Measurements from ENCODE around the gene GARIN5A. TPM values are rescaled to one million over a fixed set of nuclear protein-coding genes. Genes with fewer than 3 reads are reported as not detected.
A peak's percentile ranks its signal among the peaks of the same experiment; 100 is the strongest.
"Not testable (repeated sequence)": the region's sequence is repeated elsewhere in the genome, so short reads cannot be mapped to it uniquely, and the experiment has no call there.

The GARIN5A gene
- total RNA-seq, 1 experiment from 2014 or later = 0.46 TPM

DNA sequence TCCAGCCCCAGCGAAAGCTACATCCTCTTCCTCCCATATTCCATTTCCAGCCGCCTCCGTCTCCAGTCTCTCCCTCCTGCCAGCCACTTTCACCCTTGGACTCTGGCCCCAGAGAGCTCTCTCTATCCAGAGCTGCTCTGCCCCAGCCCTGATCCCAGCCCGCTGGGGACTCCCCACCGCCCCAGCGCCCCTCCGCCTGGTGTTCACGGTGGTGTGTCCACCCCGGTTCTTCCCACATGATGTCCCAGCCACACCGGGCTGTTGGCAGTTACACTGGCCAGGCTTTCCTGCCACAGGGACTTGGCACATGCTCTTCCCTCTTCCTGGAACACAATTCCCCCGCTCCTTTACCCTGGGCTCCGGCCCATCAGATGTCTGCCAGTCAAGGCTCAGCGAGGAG is 11.6 kb downstream of the GARIN5A start:
- DNase-seq (ENCODE audit: low read depth) = no peak

- DNase-seq (ENCODE audit: low read depth) = no peak
Observed at GRCh38 chr19:50464348-50464747, 12.3 kb downstream of the GARIN5A start.

DNA sequence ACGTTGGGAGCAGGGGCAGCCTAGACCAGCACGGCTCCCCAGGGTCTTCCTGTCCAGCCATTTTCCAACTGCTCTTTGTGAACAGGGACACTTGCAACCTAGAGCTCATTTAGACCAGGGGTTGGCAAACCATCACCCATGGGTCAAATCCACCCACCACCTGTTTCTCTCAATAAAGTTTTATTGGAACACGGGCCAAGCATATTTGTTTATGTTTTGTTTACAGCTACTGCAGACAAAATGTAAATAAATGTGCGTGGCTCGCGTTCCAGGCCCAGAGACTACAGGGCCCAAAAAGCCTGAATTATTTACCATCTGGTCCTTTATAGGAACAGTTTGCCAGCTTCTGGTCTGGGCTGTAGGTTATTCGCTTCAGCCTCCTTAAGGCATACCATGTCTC is 13.7 kb downstream of the GARIN5A start:
- no peak for DNase-seq (ENCODE audit: low read depth)

- DNase-seq (ENCODE audit: low read depth) = peak; percentile 80
Observed at GRCh38 chr19:50461066-50461875, 15.4 kb downstream of the GARIN5A start.

DNA sequence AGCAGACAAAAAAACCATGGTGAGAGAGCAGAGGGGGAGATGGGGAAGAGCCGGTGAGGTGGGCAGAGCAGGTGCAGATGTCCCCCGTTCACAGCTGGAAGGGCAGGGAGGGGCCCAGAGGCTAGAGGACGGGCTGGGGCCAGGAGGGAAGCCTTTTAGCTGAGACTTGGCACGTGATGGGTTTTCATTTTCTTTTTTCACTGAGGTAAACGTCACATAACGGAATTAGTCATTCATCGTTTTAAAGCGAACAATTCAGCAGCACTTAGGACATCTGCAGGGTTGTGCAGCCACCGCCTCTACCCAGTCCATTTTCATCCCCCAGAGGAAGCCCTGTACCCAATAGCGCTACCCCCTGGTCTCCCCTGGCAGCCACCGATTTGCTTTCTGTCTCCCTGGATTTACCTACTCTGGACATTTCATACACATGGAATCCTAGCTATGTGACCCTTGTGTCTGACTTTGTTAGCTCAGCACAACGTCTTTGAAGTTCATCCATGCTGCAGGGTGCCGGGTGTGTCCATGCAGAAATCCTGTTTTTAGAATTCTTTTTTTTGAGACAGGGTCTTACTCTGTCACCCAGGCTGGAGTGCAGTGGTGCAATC is 16.4 kb downstream of the GARIN5A start:
- peak; percentile 70 for DNase-seq (ENCODE audit: low read depth)

- no peak for DNase-seq (ENCODE audit: low read depth)
Observed at GRCh38 chr19:50459638-50460037, 17.0 kb downstream of the GARIN5A start.

DNA sequence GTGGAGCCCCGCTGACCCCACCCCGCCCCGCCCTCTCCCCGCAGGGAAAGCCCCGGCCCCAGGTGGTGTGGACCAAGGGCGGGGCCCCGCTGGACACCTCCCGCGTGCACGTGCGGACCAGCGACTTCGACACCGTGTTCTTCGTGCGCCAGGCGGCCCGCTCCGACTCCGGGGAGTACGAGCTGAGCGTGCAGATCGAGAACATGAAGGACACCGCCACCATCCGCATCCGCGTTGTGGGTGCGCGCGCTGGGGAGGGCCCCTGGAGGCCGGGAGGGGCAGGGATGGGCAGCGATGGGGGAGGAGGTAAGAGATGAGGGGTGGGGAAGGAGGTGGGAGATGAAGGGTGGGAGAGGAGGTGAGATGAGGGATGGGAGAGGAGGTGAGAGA is 17.6 kb downstream of the GARIN5A start:
- no peak for DNase-seq (ENCODE audit: low read depth)

DNA sequence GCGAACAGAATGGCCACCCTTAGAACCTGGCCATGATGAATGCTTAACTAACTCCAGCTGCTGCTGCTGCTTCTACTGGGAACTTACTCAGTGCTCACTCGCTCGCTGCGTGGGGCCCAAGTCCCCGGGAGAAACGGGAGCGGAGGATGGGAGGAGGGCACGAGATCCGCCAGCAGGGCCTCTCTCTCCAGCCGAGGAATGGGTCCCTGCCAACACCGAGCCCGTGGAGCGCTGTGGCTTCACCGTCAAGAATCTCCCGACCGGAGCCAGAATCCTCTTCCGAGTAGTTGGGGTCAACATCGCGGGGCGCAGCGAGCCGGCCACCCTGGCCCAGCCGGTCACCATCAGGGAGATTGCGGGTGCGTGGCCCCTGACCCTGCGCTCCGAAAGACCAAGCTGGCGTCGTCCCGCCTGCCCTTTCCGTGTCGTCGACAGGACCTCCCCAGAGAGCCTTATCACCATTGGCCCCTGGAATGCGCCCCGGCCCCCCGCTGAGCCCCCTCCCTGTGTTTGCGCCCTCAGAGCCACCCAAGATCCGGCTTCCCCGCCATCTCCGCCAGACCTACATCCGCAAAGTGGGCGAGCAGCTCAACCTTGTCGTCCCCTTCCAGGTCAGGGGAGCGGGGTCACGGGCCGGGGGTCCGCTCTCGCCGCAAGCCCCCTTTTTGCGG is 18.1 kb downstream of the GARIN5A start:
- peak; percentile 25 for DNase-seq (ENCODE audit: low read depth)

DNA sequence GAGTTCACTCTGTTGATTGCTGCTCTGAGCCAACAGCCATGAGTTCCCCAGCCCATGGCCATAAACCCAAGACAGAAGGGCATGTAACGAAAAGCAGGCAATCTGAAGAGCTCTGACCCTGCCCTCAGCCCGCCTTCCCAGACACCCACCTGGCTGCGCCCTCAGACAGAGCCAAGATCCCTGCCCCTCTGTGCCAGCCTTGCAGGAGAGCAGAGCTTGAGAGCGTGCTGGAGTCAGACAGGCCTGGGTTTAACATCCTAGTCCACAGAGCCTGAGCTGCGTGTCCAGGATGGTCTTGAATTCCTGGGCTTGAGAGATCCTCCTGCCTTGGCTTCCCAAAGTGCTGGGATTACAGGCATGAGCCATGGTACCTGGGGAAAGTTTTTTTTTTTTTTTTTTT is 19.3 kb downstream of the GARIN5A start:
- DNase-seq (ENCODE audit: low read depth) = no peak

- no peak for DNase-seq (ENCODE audit: low read depth)
Observed at GRCh38 chr19:50455992-50456391, 20.7 kb downstream of the GARIN5A start.

- DNase-seq (ENCODE audit: low read depth) = no peak
Observed at GRCh38 chr19:50453243-50453642, 23.4 kb downstream of the GARIN5A start.

DNA sequence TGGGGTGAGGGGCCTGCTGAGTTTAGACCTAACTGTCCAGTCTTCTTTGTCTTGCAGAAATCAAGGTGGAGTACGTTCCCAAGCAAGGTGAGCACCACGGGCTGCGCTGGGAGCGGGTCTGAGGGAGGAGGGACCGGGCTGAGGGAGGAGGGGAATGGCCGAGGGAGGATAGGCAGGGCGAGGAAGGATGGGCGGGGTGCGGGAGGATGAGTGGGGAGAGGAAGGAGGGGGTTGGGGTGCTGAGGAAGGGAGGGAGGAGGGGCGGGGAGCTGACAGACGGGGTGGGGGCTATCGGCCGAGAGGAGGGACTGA is 25.5 kb downstream of the GARIN5A start:
- DNase-seq (ENCODE audit: low read depth) = no peak

DNA sequence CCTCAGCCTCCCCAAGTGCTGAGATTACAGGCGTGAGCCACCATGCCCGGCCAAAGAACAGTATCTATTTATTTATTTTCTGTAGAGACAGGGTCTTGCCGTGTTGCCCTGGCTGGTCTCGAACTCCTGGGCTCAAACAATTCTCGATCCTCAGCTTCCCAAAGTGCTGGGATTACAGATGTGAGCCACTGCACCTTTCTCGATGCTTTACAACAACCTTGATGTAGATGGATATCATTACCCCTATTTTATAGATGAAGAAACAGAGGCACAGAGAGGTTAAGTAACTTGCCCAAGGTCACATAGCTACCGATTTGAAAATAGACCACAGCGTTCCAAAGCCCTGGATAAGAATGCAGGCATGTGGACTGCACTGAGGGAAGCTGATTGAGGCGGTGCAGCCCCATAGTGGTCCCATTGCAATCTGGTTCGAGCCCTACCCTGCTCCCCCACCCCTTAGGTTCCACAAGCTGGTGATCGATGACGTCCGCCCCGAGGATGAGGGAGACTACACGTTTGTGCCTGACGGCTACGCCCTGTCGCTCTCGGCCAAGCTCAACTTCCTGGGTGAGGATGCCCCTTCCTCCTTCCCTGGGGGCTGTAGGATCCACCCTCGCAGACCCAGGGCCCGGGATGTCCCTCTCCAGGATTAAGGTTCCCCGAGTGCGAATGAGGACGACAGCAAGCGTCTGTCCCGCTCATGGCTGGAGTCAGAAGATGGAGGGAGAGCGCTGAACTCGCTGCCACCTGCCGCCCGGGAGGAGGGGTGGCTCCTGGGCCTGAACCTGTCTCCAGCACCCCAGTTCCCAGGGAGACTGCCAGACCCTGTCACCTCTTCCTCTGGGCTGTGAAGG is 26.1 kb downstream of the GARIN5A start:
- no peak for DNase-seq (ENCODE audit: low read depth)

DNA sequence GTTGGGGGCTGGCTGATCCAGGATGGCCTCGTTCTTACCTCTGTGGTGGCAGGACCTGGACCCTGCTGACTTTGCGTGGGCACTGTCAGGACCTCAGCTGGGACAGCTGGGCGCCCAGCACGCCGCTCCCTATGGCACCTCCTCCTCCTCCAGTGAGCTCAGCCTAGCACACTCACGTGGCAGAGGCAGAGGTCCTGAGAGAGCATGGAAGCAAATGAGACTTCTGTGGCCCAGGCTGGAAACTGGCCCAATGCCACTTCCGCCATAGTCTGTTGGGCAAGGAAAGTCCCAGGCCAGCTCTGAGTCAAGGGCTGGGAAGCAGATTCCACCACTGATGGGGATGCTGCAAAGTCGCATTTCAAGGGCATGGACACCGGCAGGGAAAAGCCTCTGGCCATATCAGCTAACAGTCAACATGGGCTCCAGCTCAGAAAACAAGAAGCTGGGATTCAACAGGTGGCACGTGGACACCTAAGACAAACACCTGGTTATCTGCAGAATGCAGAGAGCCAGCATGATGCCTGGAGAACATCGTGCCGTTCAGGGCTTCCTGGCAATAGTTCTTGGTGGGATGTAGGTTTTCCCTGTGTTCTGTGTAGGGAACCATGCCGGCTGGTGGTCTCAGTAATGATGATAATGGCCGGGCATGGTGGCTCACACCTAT is 27.3 kb downstream of the GARIN5A start:
- DNase-seq (ENCODE audit: low read depth) = peak; percentile 85

- DNase-seq (ENCODE audit: low read depth) = no peak
Observed at GRCh38 chr19:50447750-50448149, 28.9 kb downstream of the GARIN5A start.

GRCh38 chr19:50447053-50447452 is 29.6 kb downstream of the GARIN5A start:
- no peak for DNase-seq (ENCODE audit: low read depth)

DNA sequence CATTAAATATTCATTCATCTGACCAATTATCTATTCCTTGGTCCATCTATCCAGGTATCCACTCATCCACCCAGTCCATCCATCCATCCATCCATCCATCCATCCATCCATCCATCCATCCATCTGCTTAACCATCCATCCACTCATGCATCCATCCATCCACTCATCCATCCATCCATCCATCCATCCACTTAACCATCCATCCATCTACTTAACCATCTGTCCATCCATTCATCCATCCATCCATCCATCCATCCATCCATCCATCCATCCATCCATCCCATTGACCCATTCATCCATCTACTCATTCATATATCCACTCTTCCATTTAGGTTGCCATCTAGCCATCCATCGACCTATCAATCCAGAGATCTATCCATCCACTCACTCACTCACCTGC is 32.6 kb downstream of the GARIN5A start:
- no peak for DNase-seq (ENCODE audit: low read depth)

DNA sequence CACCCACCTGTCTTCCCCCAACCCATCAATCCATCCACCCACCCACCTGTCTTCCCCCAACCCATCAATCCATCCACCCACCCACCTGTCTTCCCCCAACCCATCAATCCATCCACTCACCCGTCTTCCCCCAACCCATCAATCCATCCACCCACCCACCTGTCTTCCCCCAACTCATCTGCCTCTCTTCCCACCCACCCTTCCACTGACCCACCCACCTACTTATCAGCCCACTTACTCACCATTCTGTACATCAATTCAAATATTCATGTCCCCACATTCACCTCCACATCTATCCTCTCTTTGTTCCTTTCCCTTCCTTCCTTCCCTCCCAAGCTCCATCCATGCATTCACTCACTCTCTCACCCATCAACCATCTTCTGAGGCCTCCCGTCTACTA is 37.5 kb downstream of the GARIN5A start:
- not testable (repeated sequence) for DNase-seq (ENCODE audit: low read depth)

- no peak for DNase-seq (ENCODE audit: low read depth)
Observed at GRCh38 chr19:50437862-50438449, 38.7 kb downstream of the GARIN5A start.

DNA sequence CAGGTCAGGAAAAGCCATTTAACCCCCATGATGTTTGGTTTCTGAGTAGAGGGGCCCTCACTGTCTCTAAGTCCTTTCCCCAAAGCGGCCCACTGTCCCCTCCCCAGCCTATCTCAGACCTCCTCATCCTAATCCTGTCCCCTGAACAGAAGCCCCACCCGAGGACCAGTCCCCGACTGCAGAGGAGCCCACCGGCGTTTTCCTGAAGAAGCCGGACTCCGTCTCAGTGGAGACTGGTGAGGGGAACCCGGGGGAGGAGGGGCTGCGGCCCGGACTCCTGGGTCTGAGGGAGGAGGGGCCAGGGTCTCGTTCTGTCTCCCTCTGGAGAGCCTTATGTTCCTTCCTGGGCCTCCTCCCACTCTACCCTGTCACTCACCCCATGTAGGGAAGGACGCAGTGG is 41.0 kb downstream of the GARIN5A start:
- DNase-seq (ENCODE audit: low read depth) = no peak

DNA sequence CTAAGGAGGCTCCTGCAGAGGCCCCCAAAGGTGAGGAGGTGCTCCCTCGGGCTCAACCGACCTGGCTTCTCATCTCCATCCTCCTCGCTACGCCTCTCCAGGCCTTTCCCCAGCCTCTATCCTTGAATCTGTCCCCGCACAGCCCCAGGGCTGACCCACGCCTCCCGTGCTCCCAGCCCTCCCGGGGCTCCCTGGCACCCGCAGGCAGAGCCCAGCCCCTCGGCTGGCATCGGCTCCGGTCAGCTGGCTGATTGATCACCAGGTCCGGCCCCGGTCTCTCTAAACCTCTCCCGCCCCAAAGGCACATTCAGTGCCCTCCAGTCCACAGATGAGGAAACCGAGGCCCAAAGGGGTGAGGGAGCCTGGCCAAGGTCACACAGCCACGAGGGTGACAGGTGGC is 41.4 kb downstream of the GARIN5A start:
- DNase-seq (ENCODE audit: low read depth) = no peak
